8988T (cell line): ENCODE measurements around the gene DBET.
"Not testable (repeated sequence)": the region's sequence is repeated elsewhere in the genome, so short reads cannot be mapped to it uniquely, and the experiment has no call there.

Experiments used
- DNase-seq: peaks from one replicate; pipeline ENCODE4 v3.0.0; 2011

Gene DBET

GRCh38 chr4:190064342-190064741, at the start of gene DBET:
DBET (plus strand) TSS chr4:190064502.
- DNase-seq = not testable (repeated sequence)

- peak; percentile 9 for DNase-seq
Observed at GRCh38 chr4:190014771-190015537, 49.3 kb upstream of the DBET start.

- DNase-seq = peak; percentile 26
Observed at GRCh38 chr4:190015538-190016368, 48.5 kb upstream of the DBET start.

GRCh38 chr4:190016369-190017289, 47.7 kb upstream of the DBET start:
- peak; percentile 23 for DNase-seq

GRCh38 chr4:190017357-190018200, 46.7 kb upstream of the DBET start:
- peak; percentile 29 for DNase-seq

- no peak for DNase-seq
Observed at GRCh38 chr4:190018201-190018920, 45.9 kb upstream of the DBET start.

GRCh38 chr4:190019023-190019858, 45.1 kb upstream of the DBET start:
- DNase-seq = peak; percentile 21

GRCh38 chr4:190019859-190020463, 44.3 kb upstream of the DBET start:
- peak; percentile 7 for DNase-seq

GRCh38 chr4:190020790-190021717, 43.2 kb upstream of the DBET start:
- DNase-seq = peak; percentile 15

- not testable (repeated sequence) for DNase-seq
Observed at GRCh38 chr4:190021973-190022372, 42.3 kb upstream of the DBET start.

GRCh38 chr4:190022614-190023281, 41.6 kb upstream of the DBET start:
- DNase-seq = not testable (repeated sequence)

- not testable (repeated sequence) for DNase-seq
Observed at GRCh38 chr4:190027156-190027555, 37.1 kb upstream of the DBET start, which contains the start of gene FRG2. FRG2 (minus strand) TSS chr4:190027256; CDS start chr4:190027204, 52 bp downstream.

GRCh38 chr4:190031264-190031663, 33.0 kb upstream of the DBET start:
- not testable (repeated sequence) for DNase-seq

GRCh38 chr4:190037704-190038388, 26.5 kb upstream of the DBET start:
- not testable (repeated sequence) for DNase-seq

- DNase-seq = not testable (repeated sequence)
Observed at GRCh38 chr4:190040873-190041272, 23.4 kb upstream of the DBET start.

GRCh38 chr4:190047627-190048026, 16.7 kb upstream of the DBET start:
- DNase-seq = not testable (repeated sequence)
